OCI-LY7 (cell line): ENCODE data around the gene KLK2. TPM values are rescaled to one million over a fixed set of nuclear protein-coding genes. Genes with fewer than 3 reads are reported as not detected.

Experiments
- BruUV-seq: library from RNA; stranded (reverse); fragments of 400-500 nt; replicated peaks from 2 replicates; lab custom pipeline; 2021; lab: Mats Ljungman, UMichigan
- CTCF ChIA-PET: fragments of 300-600 bp; sonication (Branson Sonifier 250); formaldehyde crosslinking; loops from one replicate; lab custom pipeline; 2022; ENCODE audit warnings: antibody characterized with exemption; ENCODE audit not compliant: unreplicated experiment; lab: Charles Lee
- POLR2A ChIA-PET: fragments of 300-600 bp; sonication (Branson Sonifier 250); formaldehyde crosslinking; loops from one replicate; lab custom pipeline; 2022; ENCODE audit warnings: antibody characterized with exemption; lab: Charles Lee
- DNase-seq: peaks from one replicate; pipeline ENCODE4 v3.0.0-alpha.2; 2015; ENCODE audit warnings: low spot score
- H2AFZ ChIP-seq: fragments of 200-600 bp; sonication (generic), shearing (Covaris generic); 2 replicates; pipeline ENCODE4 v1.6.1; 2014; ENCODE audit warnings: mild to moderate bottlenecking, antibody characterized with exemption, low read length, moderate library complexity
- H3K27ac ChIP-seq: fragments of 200-600 bp; sonication (generic); 2 replicates; pipeline ENCODE4 v1.5.1; 2014; ENCODE audit warnings: mixed run types, low read depth, mild to moderate bottlenecking, moderate library complexity, low read length, inconsistent platforms; ENCODE audit not compliant: poor library complexity, severe bottlenecking
- H3K36me3 ChIP-seq: fragments of 200-600 bp; sonication (generic); 2 replicates; pipeline ENCODE4 v1.6.1; 2014; ENCODE audit warnings: mild to moderate bottlenecking, antibody characterized with exemption, low read length, moderate library complexity, mixed read lengths; ENCODE audit not compliant: insufficient read depth
- H3K4me1 ChIP-seq: fragments of 200-600 bp; sonication (generic); 2 replicates; pipeline ENCODE4 v1.5.1; 2014; ENCODE audit warnings: mild to moderate bottlenecking, low read length; ENCODE audit not compliant: insufficient read depth, poor library complexity, severe bottlenecking
- H3K4me2 ChIP-seq: fragments of 200-600 bp; sonication (generic); 2 replicates; pipeline ENCODE4 v1.6.1; 2014; ENCODE audit warnings: mild to moderate bottlenecking, low read length
- H3K4me3 ChIP-seq: fragments of 200-600 bp; sonication (generic); 2 replicates; pipeline ENCODE4 v1.5.1; 2014; ENCODE audit warnings: mild to moderate bottlenecking, low read depth, low read length; ENCODE audit not compliant: poor library complexity, severe bottlenecking
- H3K79me2 ChIP-seq: fragments of 200-600 bp; sonication (generic); 2 replicates; pipeline ENCODE4 v1.6.1; 2016; ENCODE audit warnings: low read depth, mild to moderate bottlenecking, low read length, moderate library complexity, mixed read lengths; ENCODE audit not compliant: insufficient read depth
- H3K9me2 ChIP-seq: fragments of 200-600 bp; sonication (generic); 2 replicates; pipeline ENCODE4 v1.6.1; 2016; ENCODE audit warnings: mild to moderate bottlenecking, low read length, mixed read lengths; ENCODE audit not compliant: insufficient read depth
- H3K9me3 ChIP-seq: fragments of 200-600 bp; sonication (generic); 2 replicates; pipeline ENCODE4 v1.6.1; 2014; ENCODE audit warnings: mild to moderate bottlenecking, mixed run types, low read length, mixed read lengths
- H4K20me1 ChIP-seq: fragments of 200-600 bp; sonication (generic); 2 replicates; pipeline ENCODE4 v1.6.1; 2014; ENCODE audit warnings: mild to moderate bottlenecking, antibody characterized with exemption, low read length, moderate library complexity, mixed read lengths; ENCODE audit not compliant: insufficient read depth
- CTCF ChIP-seq: fragments of 200-600 bp; sonication (generic); conservative IDR thresholded peaks from 2 replicates; pipeline ENCODE4 v1.5.1; 2014; ENCODE audit warnings: mild to moderate bottlenecking, antibody characterized with exemption, low read length, moderate library complexity, mixed read lengths
- EZH2phosphoT487 ChIP-seq: fragments of 200-600 bp; sonication (generic); IDR thresholded peaks from 2 replicates; pipeline ENCODE4 v1.6.1; 2018; ENCODE audit warnings: low read depth, borderline replicate concordance, mild to moderate bottlenecking, mixed run types, antibody characterized with exemption, low read length, moderate library complexity, mixed read lengths
- intact Hi-C: fragments of 100-400 bp; cut with micrococcal nuclease; formaldehyde crosslinking; loops from one replicate; pipeline ENCODE4 v1.10.0; 2022; ENCODE audit not compliant: unreplicated experiment
- total RNA-seq, 2 experiments: library from RNA; depleted of rRNA in 1 of 2; stranded (reverse); fragments of >200 nt in 1 of 2; shearing (Covaris generic) in 1 of 2; gene quantifications; 2 replicates each; pipeline ENCODE4 v1.2.3, GENCODE V29; 2014 to 2022

KLK2 gene
- total RNA-seq, 2 experiments from 2014 or later = not detected

- H3K27ac ChIP-seq = no peak overlapping the region
- no peaks in the 10 kb centered on the region for H3K9me3 ChIP-seq
- TF ChIP-seq EZH2phosphoT487 (no peak), CTCF (no peak)
- H3K36me3 ChIP-seq = no peaks in the 10 kb centered on the region
- intact Hi-C loops = no loop called here
- H3K4me1 ChIP-seq = peaks cover 5% of the 10 kb centered on the region
- no peaks in the 10 kb centered on the region for H4K20me1 ChIP-seq
- no peak for DNase-seq
- BruUV-seq = no TSS peak
- no peak overlapping the region for H3K4me2 ChIP-seq
- no peak overlapping the region for H2AFZ ChIP-seq
- no peak overlapping the region for H3K4me3 ChIP-seq
- no peaks in the 10 kb centered on the region for H3K79me2 ChIP-seq
- CTCF ChIA-PET = no interaction called here
- no peaks in the 10 kb centered on the region for H3K9me2 ChIP-seq
- POLR2A ChIA-PET = no interaction called here
Observed at GRCh38 chr19:50839712-50840655, 33.3 kb upstream of the KLK2 start.

DNA sequence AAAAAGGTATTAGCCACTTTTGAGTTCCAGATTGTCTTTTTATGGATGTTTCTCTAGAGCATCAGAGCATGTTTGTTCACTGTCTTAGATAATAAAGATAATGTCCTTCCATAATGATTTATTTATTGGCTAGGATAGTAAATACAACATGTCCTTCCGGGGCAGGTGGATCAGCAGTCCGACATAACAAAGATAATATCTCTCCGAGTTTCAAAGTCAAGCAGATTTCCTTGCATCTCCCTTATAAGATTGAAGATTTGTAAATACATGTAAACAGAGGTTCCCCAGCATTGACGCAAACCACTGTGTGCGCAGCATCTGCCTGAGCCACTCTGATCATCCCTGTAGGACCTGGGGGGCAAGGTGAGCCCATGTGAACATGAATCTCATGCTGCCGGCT is 31.1 kb upstream of the KLK2 start:
- Histone ChIP-seq H3K4me2 (no peak overlapping the region), H3K36me3 (no peaks in the 10 kb centered on the region), H3K27ac (no peak overlapping the region), H3K4me1 (no peaks in the 10 kb centered on the region), H4K20me1 (no peaks in the 10 kb centered on the region), H2AFZ (no peak overlapping the region), H3K79me2 (no peaks in the 10 kb centered on the region), H3K4me3 (no peak overlapping the region), H3K9me2 (no peaks in the 10 kb centered on the region), H3K9me3 (no peaks in the 10 kb centered on the region)
- ChIA-PET POLR2A (no interaction called here), CTCF (no interaction called here)
- no peak for DNase-seq
- no TSS peak for BruUV-seq
- no peak for TF ChIP-seq CTCF
- TF ChIP-seq EZH2phosphoT487 = no peak
- intact Hi-C loops = no loop called here

DNA sequence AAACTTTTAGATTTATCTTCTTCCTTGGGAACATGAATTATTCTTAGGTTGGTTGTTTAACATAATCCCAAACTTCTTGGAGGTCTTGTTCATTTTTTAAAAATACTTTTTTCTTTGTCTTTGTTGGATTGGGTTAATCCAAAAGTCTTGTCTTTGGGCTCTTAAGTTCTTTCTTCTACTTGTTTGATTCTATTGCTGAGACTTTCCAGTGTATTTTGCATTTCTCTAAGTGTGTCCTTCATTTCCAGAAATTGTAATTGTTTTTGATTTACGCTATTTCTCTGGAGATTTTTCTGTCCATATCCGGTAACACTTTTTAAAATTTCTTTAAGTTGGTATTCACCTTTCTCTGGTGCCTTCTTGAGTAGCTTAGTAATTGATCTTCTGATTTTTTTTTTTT is 30.0 kb upstream of the KLK2 start:
- no peaks in the 10 kb centered on the region for H3K9me3 ChIP-seq
- TF ChIP-seq EZH2phosphoT487 = no peak
- no peak for TF ChIP-seq CTCF
- no peaks in the 10 kb centered on the region for H4K20me1 ChIP-seq
- CTCF ChIA-PET = no interaction called here
- H3K4me2 ChIP-seq = no peak overlapping the region
- no peaks in the 10 kb centered on the region for H3K4me1 ChIP-seq
- no TSS peak for BruUV-seq
- intact Hi-C loops = no loop called here
- no peaks in the 10 kb centered on the region for H3K79me2 ChIP-seq
- H3K36me3 ChIP-seq = no peaks in the 10 kb centered on the region
- H2AFZ ChIP-seq = no peak overlapping the region
- no peak overlapping the region for H3K27ac ChIP-seq
- POLR2A ChIA-PET = no interaction called here
- H3K4me3 ChIP-seq = no peak overlapping the region
- DNase-seq = no peak
- no peaks in the 10 kb centered on the region for H3K9me2 ChIP-seq
